Body of pancreas (tissue), 4 donors: ENCODE data around the gene RAPGEF5. TPM values are rescaled to one million over a fixed set of nuclear protein-coding genes. Genes with fewer than 3 reads are reported as not detected.

ENCODE experiments used
- ATAC-seq: fragments of 150-250 bp; one replicate; pipeline ENCODE4 v1.9.1; 2016
- DNase-seq, 4 donors: peaks; one replicate each; pipeline ENCODE4 v3.0.0-alpha.2; 2019
- H3K27ac ChIP-seq, 4 donors: fragments of 200-600 bp; sonication (generic); 1 replicate in 3 of 4; 2 replicates in 1 of 4; pipeline versions ENCODE4 v1.5.1 to v1.6.1; 2016 to 2019; ENCODE audit warnings: mild to moderate bottlenecking in 1 of 4, mixed read lengths in 1 of 4, moderate library complexity in 1 of 4
- H3K27me3 ChIP-seq, 2 donors: fragments of 200-600 bp; sonication (generic); one replicate each; pipeline ENCODE4 v1.6.0; 2016; ENCODE audit warnings: mild to moderate bottlenecking in 1 of 2
- H3K36me3 ChIP-seq, 2 donors: fragments of 200-600 bp; sonication (generic); replicated peaks in 1 of 2; 2 replicates each; pipeline ENCODE4 v1.5.1; 2016; ENCODE audit warnings: low read depth in 2 of 2; ENCODE audit not compliant: insufficient read depth in 1 of 2
- H3K4me1 ChIP-seq: fragments of 200-600 bp; sonication (generic); one replicate; pipeline ENCODE4 v1.6.0; 2016
- H3K4me3 ChIP-seq, 2 donors: fragments of 200-600 bp; sonication (generic); 1 replicate in 1 of 2; 2 replicates in 1 of 2; pipeline ENCODE4 v1.5.1; 2016 to 2019
- H3K9me3 ChIP-seq, 3 donors: fragments of 200-600 bp; sonication (generic); 1 replicate in 2 of 3; 2 replicates in 1 of 3; pipeline ENCODE4 v1.5.1; 2016
- CTCF ChIP-seq, 7 experiments: fragments of 450-650 bp in 4 of 7; fragments of 200-600 bp in 3 of 7; sonication (generic) in 3 of 7; IDR thresholded peaks; one replicate each; pipeline ENCODE4 v1.5.1; 2016 to 2019; ENCODE audit warnings: antibody characterized with exemption in 7 of 7
- POLR2A ChIP-seq, 3 donors: fragments of 450-650 bp; IDR thresholded peaks; one replicate each; pipeline ENCODE4 v1.6.1; 2016; ENCODE audit warnings: antibody characterized with exemption in 3 of 3, mild to moderate bottlenecking in 2 of 3
- whole genome bisulfite sequencing, 2 donors: methylation state at CpG; one replicate each; pipeline ENCODE4 v1.1.5; 2017; 5-methylcytosine and 5-hydroxymethylcytosine counted together
- intact Hi-C: fragments of 100-400 bp; cut with DNase I; formaldehyde crosslinking; loops from one replicate; pipeline ENCODE4 v1.15.1; 2023
- total RNA-seq, 2 donors: library from RNA; depleted of rRNA; stranded (reverse); fragments of >200 nt; gene quantifications; one replicate each; pipeline ENCODE4 v1.1.0, GENCODE V29; 2016

Gene RAPGEF5
- total RNA-seq, 2 donors from 2014 or later: 68.0 to 151 TPM

- Histone ChIP-seq H3K4me3 (no peak overlapping the region), H3K36me3 (peaks cover 0 to 2% of the 10 kb centered on the region in 2 donors), H3K4me1 (peaks cover 28% of the 10 kb centered on the region), H3K27ac (peak overlapping the region in 2 of 4 donors; percentile 16 to 20), H3K9me3 (no peaks in the 10 kb centered on the region), H3K27me3 (no peaks in the 10 kb centered on the region)
- DNase-seq (no peak), ATAC-seq (peak; percentile 13)
- 62 to 78% methylated on average over 4 of the region's 4 CpGs for WGBS, 2 donors
- intact Hi-C loops: no loop called here
- no peak for TF ChIP-seq CTCF (IDR thresholded peaks at IDR 0.05)
- TF ChIP-seq POLR2A (IDR thresholded peaks at IDR 0.05): no peak
Observed at GRCh38 chr7:22220941-22221340, 136.0 kb downstream of the RAPGEF5 start.

- Histone ChIP-seq H3K36me3 (peaks cover 0 to 2% of the 10 kb centered on the region in 2 donors), H3K4me1 (peaks cover 28% of the 10 kb centered on the region), H3K27me3 (no peaks in the 10 kb centered on the region), H3K9me3 (no peaks in the 10 kb centered on the region), H3K4me3 (no peak overlapping the region), H3K27ac (peak overlapping the region in 1 of 4 donors; percentile 29)
- TF ChIP-seq POLR2A (IDR thresholded peaks at IDR 0.05) (no peak), CTCF (IDR thresholded peaks at IDR 0.05) (no peak)
- no peak for DNase-seq
- ATAC-seq: no peak
- 69% methylated on average over 10 of the region's 10 CpGs for WGBS, 2 donors
- intact Hi-C loops: no loop called here
Observed at GRCh38 chr7:22219739-22220493, 137.0 kb downstream of the RAPGEF5 start.

- no peaks in the 10 kb centered on the region for H3K27me3 ChIP-seq
- no peaks in the 10 kb centered on the region for H3K9me3 ChIP-seq
- intact Hi-C loops: no loop called here
- DNase-seq (no peak), ATAC-seq (no peak)
- peaks cover 0 to 2% of the 10 kb centered on the region in 2 donors for H3K36me3 ChIP-seq
- peaks cover 28% of the 10 kb centered on the region for H3K4me1 ChIP-seq
- H3K4me3 ChIP-seq: no peak overlapping the region
- no peak for TF ChIP-seq CTCF (IDR thresholded peaks at IDR 0.05)
- TF ChIP-seq POLR2A (IDR thresholded peaks at IDR 0.05): no peak
- no peak overlapping the region for H3K27ac ChIP-seq
- WGBS, 2 donors: 81 to 91% methylated on average over 4 of the region's 4 CpGs
Observed at GRCh38 chr7:22219036-22219435, 137.9 kb downstream of the RAPGEF5 start.

- 77 to 84% methylated on average over 4 of the region's 4 CpGs for WGBS, 2 donors
- intact Hi-C loops: no loop called here
- H3K9me3 ChIP-seq: no peaks in the 10 kb centered on the region
- DNase-seq (no peak), ATAC-seq (no peak)
- H3K36me3 ChIP-seq: peaks cover 0 to 2% of the 10 kb centered on the region in 2 donors
- H3K27me3 ChIP-seq: no peaks in the 10 kb centered on the region
- H3K4me3 ChIP-seq: no peak overlapping the region
- no peak overlapping the region for H3K27ac ChIP-seq
- H3K4me1 ChIP-seq: peaks cover 17% of the 10 kb centered on the region
- TF ChIP-seq CTCF (IDR thresholded peaks at IDR 0.05): no peak
- TF ChIP-seq POLR2A (IDR thresholded peaks at IDR 0.05): no peak
Observed at GRCh38 chr7:22216832-22217475, 140.0 kb downstream of the RAPGEF5 start.
